ENCODE results near the gene GCSH. TPM values are rescaled to one million over a fixed set of nuclear protein-coding genes. Genes with fewer than 3 reads are reported as not detected.

GCSH gene
- total RNA-seq, 4 donors from 2014 or later: 12.6 to 20.8 (median 16.6) TPM

- H3K27ac ChIP-seq (replicated peaks in 1 of 4): no peak overlapping the region
- WGBS: 61% methylated on average over 8 of the region's 8 CpGs
- intact Hi-C loops (cut with DNase I): no loop called here
- H3K9me3 ChIP-seq: no peaks in the 10 kb centered on the region
- DNase-seq (ENCODE audit: extremely low spot score): no peak
- H3K27me3 ChIP-seq: no peaks in the 10 kb centered on the region
- TF ChIP-seq POLR2AphosphoS5 (IDR thresholded peaks at IDR 0.05) (no peak), EP300 (IDR thresholded peaks at IDR 0.05) (no peak), POLR2A (IDR thresholded peaks at IDR 0.05; ENCODE audit: low read depth) (no peak), CTCF (IDR thresholded peaks at IDR 0.05) (no peak)
- no peaks in the 10 kb centered on the region for H3K4me1 ChIP-seq
- no peaks in the 10 kb centered on the region for H3K36me3 ChIP-seq
- H3K4me3 ChIP-seq: no peak overlapping the region
Measured at GRCh38 chr16:81106826-81107503, 10.8 kb upstream of the GCSH start.

- Histone ChIP-seq H3K36me3 (no peaks in the 10 kb centered on the region), H3K27ac (replicated peaks in 1 of 4) (no peak overlapping the region), H3K9me3 (no peaks in the 10 kb centered on the region), H3K27me3 (peaks cover 0 to 5% (median 0%) of the 10 kb centered on the region in 4 donors), H3K4me1 (no peaks in the 10 kb centered on the region), H3K4me3 (no peak overlapping the region)
- TF ChIP-seq EP300 (IDR thresholded peaks at IDR 0.05) (no peak), POLR2A (IDR thresholded peaks at IDR 0.05; ENCODE audit: low read depth) (no peak), POLR2AphosphoS5 (IDR thresholded peaks at IDR 0.05) (no peak), CTCF (IDR thresholded peaks at IDR 0.05) (no peak)
- intact Hi-C loops (cut with DNase I): no loop called here
- DNase-seq (ENCODE audit: extremely low spot score): no peak
- 86% methylated on average over 1 of the region's 1 CpG for WGBS
Measured at GRCh38 chr16:81105946-81106345, 9.8 kb upstream of the GCSH start.

- whole genome bisulfite sequencing: 91% methylated on average over 9 of the region's 9 CpGs
- Histone ChIP-seq H3K27ac (replicated peaks in 1 of 4) (no peak overlapping the region), H3K9me3 (no peaks in the 10 kb centered on the region), H3K4me3 (no peak overlapping the region), H3K36me3 (no peaks in the 10 kb centered on the region), H3K4me1 (peaks cover 3 to 5% (median 4%) of the 10 kb centered on the region in 4 donors), H3K27me3 (peaks cover 0 to 5% (median 0%) of the 10 kb centered on the region in 4 donors)
- DNase-seq (ENCODE audit: extremely low spot score): no peak
- intact Hi-C loops (cut with DNase I): no loop called here
- TF ChIP-seq POLR2AphosphoS5 (IDR thresholded peaks at IDR 0.05) (no peak), CTCF (IDR thresholded peaks at IDR 0.05) (no peak), EP300 (IDR thresholded peaks at IDR 0.05) (no peak), POLR2A (IDR thresholded peaks at IDR 0.05; ENCODE audit: low read depth) (no peak)
Measured at GRCh38 chr16:81101702-81102101, 5.5 kb upstream of the GCSH start.

- TF ChIP-seq POLR2A (IDR thresholded peaks at IDR 0.05; ENCODE audit: low read depth) (no peak), EP300 (IDR thresholded peaks at IDR 0.05) (no peak), POLR2AphosphoS5 (IDR thresholded peaks at IDR 0.05) (no peak), CTCF (IDR thresholded peaks at IDR 0.05) (no peak)
- DNase-seq (ENCODE audit: extremely low spot score): no peak
- Histone ChIP-seq H3K36me3 (no peaks in the 10 kb centered on the region), H3K27ac (replicated peaks in 1 of 4) (no peak overlapping the region), H3K4me3 (no peak overlapping the region), H3K27me3 (peaks cover 0 to 5% (median 0%) of the 10 kb centered on the region in 4 donors), H3K4me1 (peaks cover 5 to 14% (median 8%) of the 10 kb centered on the region in 4 donors), H3K9me3 (no peaks in the 10 kb centered on the region)
- intact Hi-C loops (cut with DNase I): loop anchor here (5.0 kb wide), 1 partner anchor 63 kb away; the partner anchor contains the start of gene ATMIN
Measured at GRCh38 chr16:81099958-81100357, 3.8 kb upstream of the GCSH start.

All from esophagus muscularis mucosa (tissue), 4 donors.